HepG2 (cell line): ENCODE measurements around the gene GRIK4. TPM values are rescaled to one million over a fixed set of nuclear protein-coding genes. Genes with fewer than 3 reads are reported as not detected.
A peak's percentile ranks its signal among the peaks of the same experiment; 100 is the strongest.
"Not testable (repeated sequence)": the region's sequence is repeated elsewhere in the genome, so short reads cannot be mapped to it uniquely, and the experiment has no call there.

Experiments used
- ATAC-seq: fragments of 200-7000 bp; cut with Tn5 transposase; 3 replicates; pipeline ENCODE4 v1.9.1; 2020; ENCODE audit warnings: mild to moderate bottlenecking, moderate library complexity
- BruUV-seq: library from RNA; stranded (reverse); fragments of 400-500 nt; replicated peaks from 2 replicates; lab custom pipeline; 2021; lab: Mats Ljungman, UMichigan
- CTCF ChIA-PET: fragments of 300-600 bp; formaldehyde crosslinking; extraction: SDS; loops from one replicate; lab custom pipeline; 2021; ENCODE audit warnings: low total read pairs, inconsistent platforms, low intra/inter-chr PET ratio; lab: Yijun Ruan, JAX
- POLR2A ChIA-PET: fragments of 350-600 bp; sonication (Branson Sonifier 250); formaldehyde crosslinking; loops from one replicate; lab custom pipeline; 2020; ENCODE audit warnings: antibody characterized with exemption, inconsistent platforms; lab: Yijun Ruan, JAX
- DNase-seq: peaks from one replicate; pipeline ENCODE4 v3.0.0-alpha.2; 2015; ENCODE audit warnings: low spot score
- FAIRE-seq: peaks from 3 replicates; lab custom pipeline; 2011; peaks lifted over from hg19 to GRCh38; lab: Jason Lieb, UNC
- H2AFZ ChIP-seq: one replicate; pipeline ENCODE4 v1.6.1; 2011; ENCODE audit warnings: low read length, inconsistent platforms
- H3K27ac ChIP-seq: fragments of 300-600 bp; 3 replicates; pipeline ENCODE4 v1.8.0; 2011; ENCODE audit warnings: mixed run types, mild to moderate bottlenecking, mixed read lengths, low read length, inconsistent platforms; ENCODE audit not compliant: insufficient read depth; ENCODE audit errors: extremely low read length
- H3K27me3 ChIP-seq, 2 experiments: fragments of 200-600 bp in 1 of 2; 2 replicates in 1 of 2; 3 replicates in 1 of 2; pipeline versions ENCODE4 v1.6.0 to v1.8.0; 2011; ENCODE audit warnings: low read length in 2 of 2, mild to moderate bottlenecking in 2 of 2, moderate library complexity in 2 of 2, inconsistent platforms in 1 of 2; ENCODE audit not compliant: insufficient read depth in 2 of 2, control insufficient read depth in 1 of 2
- H3K36me3 ChIP-seq, 2 experiments: fragments of 200-600 bp in 1 of 2; replicated peaks in 1 of 2; 2 replicates in 1 of 2; 3 replicates in 1 of 2; pipeline versions ENCODE4 v1.5.1 to v1.8.0; 2011; ENCODE audit warnings: low read length in 2 of 2, inconsistent platforms in 1 of 2; ENCODE audit not compliant: insufficient read depth in 2 of 2, control insufficient read depth in 1 of 2
- H3K4me1 ChIP-seq: 2 replicates; pipeline ENCODE4 v1.5.1; 2012; ENCODE audit warnings: low read length, inconsistent platforms; ENCODE audit not compliant: insufficient read depth
- H3K4me2 ChIP-seq: 2 replicates; pipeline ENCODE4 v1.6.0; 2011; ENCODE audit warnings: low read depth, low read length, inconsistent platforms
- H3K4me3 ChIP-seq, 3 experiments: fragments of 200-600 bp in 1 of 3; sonication (generic), shearing (Covaris generic) in 1 of 3; replicated peaks in 1 of 3; 2 replicates each; pipeline ENCODE4 v1.5.1; 2011 to 2016; ENCODE audit warnings: low read length in 3 of 3, inconsistent platforms in 2 of 3, low read depth in 2 of 3, mild to moderate bottlenecking in 2 of 3, control low read depth in 1 of 3, mixed read lengths in 1 of 3; ENCODE audit not compliant: insufficient read depth in 1 of 3
- H3K79me2 ChIP-seq: one replicate; pipeline ENCODE4 v1.6.1; 2011; ENCODE audit warnings: low read length, inconsistent platforms; ENCODE audit not compliant: insufficient read depth
- H3K9ac ChIP-seq: 2 replicates; pipeline ENCODE4 v1.6.0; 2011; ENCODE audit warnings: mild to moderate bottlenecking, low read depth, low read length, inconsistent platforms; ENCODE audit not compliant: insufficient read depth
- H3K9me3 ChIP-seq: 2 replicates; pipeline ENCODE4 v1.5.1; 2012; ENCODE audit warnings: mild to moderate bottlenecking, low read length
- H4K20me1 ChIP-seq: 2 replicates; pipeline ENCODE4 v1.6.0; 2011; ENCODE audit warnings: inconsistent platforms, mild to moderate bottlenecking, low read length, moderate library complexity; ENCODE audit not compliant: insufficient read depth
- CEBPB ChIP-seq: IDR thresholded peaks from 2 replicates; pipeline ENCODE4 v1.6.1; 2011; ENCODE audit warnings: low read depth, low read length, improper control_type of control experiment, borderline replicate concordance
- KMT2A ChIP-seq: sonication (generic); formaldehyde crosslinking; IDR thresholded peaks from 2 replicates; pipeline ENCODE4 v1.4.0; 2020; ENCODE audit warnings: missing genetic modification reagents
- NFIB ChIP-seq: sonication (generic); formaldehyde crosslinking; IDR thresholded peaks from 2 replicates; pipeline ENCODE4 v1.9.0; 2021; ENCODE audit warnings: missing genetic modification reagents, mild to moderate bottlenecking, borderline replicate concordance
- SRSF9 ChIP-seq: fragments of 200-400 bp; formaldehyde crosslinking; IDR thresholded peaks from 2 replicates; pipeline ENCODE4 v1.6.1; 2018; ENCODE audit warnings: borderline replicate concordance, mild to moderate bottlenecking, low read depth, low read length; ENCODE audit not compliant: insufficient read depth, poor library complexity, severe bottlenecking
- ZNF251 ChIP-seq: sonication (generic); formaldehyde crosslinking; IDR thresholded peaks from 2 replicates; pipeline ENCODE4 v1.9.0; 2021; ENCODE audit warnings: mild to moderate bottlenecking, missing genetic modification reagents
- WGBS: methylation state at CpG from one replicate; pipeline ENCODE4 v1.1.6; 2017; ENCODE audit warnings: low lambda C conversion rate; 5-methylcytosine and 5-hydroxymethylcytosine counted together
- in situ Hi-C: cut with HindIII; loops from 2 replicates; pipeline ENCODE4 v1.10.0; 2017; ENCODE audit warnings: low pct_unique_long_range_greater_than_20kb; ENCODE audit not compliant: extremely low pct_ligation_motif_present
- intact Hi-C: fragments of 100-400 bp; cut with micrococcal nuclease; formaldehyde crosslinking; loops from one replicate; pipeline ENCODE4 v1.10.0; 2022; ENCODE audit not compliant: unreplicated experiment
- polyA plus RNA-seq, 8 experiments: library from polyadenylated mRNA; depleted of rRNA in 3 of 8; stranded (reverse) in 7 of 8; unstranded in 1 of 8; fragments of >200 nt; fragmentation: Illumina TruSeq in 4 of 8; extraction: Trizol in 4 of 8; gene quantifications; 2 replicates each; pipeline versions ENCODE4 v1.2.1 to v1.2.3, GENCODE V29; 2011 to 2016; ENCODE audit warnings: low read depth in 4 of 8, missing spikeins in 1 of 8, mixed read lengths in 1 of 8; ENCODE audit not compliant: insufficient read depth in 1 of 8
- total RNA-seq, 5 experiments: library from RNA; depleted of rRNA; stranded (reverse); fragments of >200 nt; fragmentation: Illumina TruSeq; extraction: Trizol; gene quantifications; 2 replicates each; pipeline ENCODE4 v1.2.3, GENCODE V29; 2016; ENCODE audit warnings: low read depth in 1 of 5

GRIK4 gene
- total and polyA plus RNA-seq, 2 of the 13 experiments (the other 11 are each of a cell fraction or from before 2014, with no cell fraction given) = 0.04 to 0.07 TPM

DNA sequence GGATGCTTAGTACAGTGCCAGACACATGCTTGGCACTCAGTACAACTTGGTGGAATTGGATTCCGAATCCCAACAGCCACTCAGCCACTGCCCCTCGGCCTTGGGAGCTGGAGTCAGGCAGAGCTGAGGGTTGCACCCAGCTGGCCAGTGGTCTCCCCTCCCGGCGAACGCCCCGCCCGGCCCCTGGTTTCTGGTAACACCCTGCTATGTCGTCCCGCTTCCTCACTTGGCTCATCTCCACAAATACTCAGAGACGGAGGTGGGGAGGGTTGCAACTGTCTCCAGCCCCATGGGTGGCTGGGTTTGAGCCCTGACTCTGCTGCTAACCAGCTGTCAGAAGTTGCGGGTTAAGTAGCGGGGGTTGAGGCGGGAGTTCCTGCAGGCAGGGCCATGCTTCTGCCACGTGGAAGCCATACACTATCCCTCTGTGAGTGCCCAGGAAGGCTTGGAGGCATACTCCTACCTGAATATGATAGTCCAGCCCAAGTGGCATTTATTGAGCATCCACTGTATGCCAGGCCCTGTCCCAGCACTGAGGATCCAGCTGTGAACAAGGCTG lies 67.1 kb downstream of the GRIK4 start (continued):
- TF ChIP-seq SRSF9 (no peak), NFIB (CRISPR knock-in tag) (no peak)

DNA sequence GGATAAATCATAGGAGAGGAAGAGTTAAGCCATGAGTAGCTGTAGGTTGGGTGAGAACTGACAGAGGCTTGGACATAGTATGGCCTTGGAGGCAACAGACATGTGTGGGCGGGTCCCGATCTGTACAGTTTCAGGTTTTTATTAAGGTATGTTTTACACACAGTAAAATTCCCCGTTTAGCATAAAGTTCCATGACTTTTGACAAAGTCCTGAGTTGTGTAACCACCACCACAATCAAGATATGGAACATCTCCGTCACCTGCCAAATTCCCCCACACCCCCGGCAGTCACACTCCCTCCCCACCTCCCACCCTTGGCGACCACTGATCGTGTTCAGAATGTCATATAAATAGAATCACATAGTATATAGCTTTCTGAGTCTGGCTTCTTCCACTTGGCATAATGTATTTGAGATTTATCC lies 68.1 kb downstream of the GRIK4 start:
- Histone ChIP-seq H3K36me3 (no peaks in the 10 kb centered on the region), H2AFZ (no peak overlapping the region), H3K9ac (no peak overlapping the region), H3K4me1 (no peaks in the 10 kb centered on the region), H3K4me3 (no peak overlapping the region), H3K79me2 (no peaks in the 10 kb centered on the region), H3K4me2 (no peak overlapping the region), H3K9me3 (no peaks in the 10 kb centered on the region), H4K20me1 (no peaks in the 10 kb centered on the region), H3K27ac (no peak overlapping the region), H3K27me3 (0 out of 5 replicates have a peak, but pooled peaks cover 0 to 5% of the 10 kb centered on the region in 2 experiments)
- in situ Hi-C loops = no loop called here
- FAIRE-seq (no peak), DNase-seq (no peak), ATAC-seq (no peak)
- POLR2A ChIA-PET = no interaction called here
- 57% methylated on average over 7 of the region's 7 CpGs for WGBS
- CTCF ChIA-PET = no interaction called here
- no peak for TF ChIP-seq ZNF251
- intact Hi-C loops = no loop called here
- BruUV-seq = no TSS peak

DNA sequence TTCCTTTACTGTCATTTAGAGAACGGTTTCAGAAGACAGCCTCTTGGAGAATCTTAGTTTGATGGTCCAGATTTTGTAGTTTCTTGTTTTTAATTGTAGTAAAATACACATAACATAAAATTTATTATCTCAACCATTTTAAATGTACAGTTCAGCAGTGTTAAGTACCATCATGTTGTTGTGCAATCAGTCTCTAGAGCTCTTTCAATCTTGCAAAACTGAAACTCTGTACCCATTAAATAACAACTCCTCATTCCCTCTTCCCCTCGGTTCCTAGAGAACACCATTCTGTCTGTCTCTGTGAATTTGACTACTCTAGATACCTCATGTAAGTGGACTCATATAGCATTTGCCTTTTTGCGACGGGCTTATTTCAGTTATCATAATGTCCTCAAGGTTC lies 69.8 kb downstream of the GRIK4 start:
- FAIRE-seq = no peak
- no peak overlapping the region for H3K4me3 ChIP-seq
- no peak overlapping the region for H3K4me2 ChIP-seq
- H3K27ac ChIP-seq = no peak overlapping the region
- in situ Hi-C loops = no loop called here
- no peaks in the 10 kb centered on the region for H4K20me1 ChIP-seq
- no peak for TF ChIP-seq KMT2A (CRISPR knock-in tag)
- TF ChIP-seq CEBPB = peak; percentile 78
- H2AFZ ChIP-seq = no peak overlapping the region
- 0 out of 5 replicates have a peak, but pooled peaks cover 0 to 5% of the 10 kb centered on the region in 2 experiments for H3K27me3 ChIP-seq
- H3K36me3 ChIP-seq = no peaks in the 10 kb centered on the region
- no peak for ATAC-seq
- H3K9ac ChIP-seq = no peak overlapping the region
- no peak for DNase-seq
- intact Hi-C loops = no loop called here
- H3K79me2 ChIP-seq = no peaks in the 10 kb centered on the region
- 47% methylated on average over 4 of the region's 4 CpGs for WGBS
- no TSS peak for BruUV-seq
- H3K9me3 ChIP-seq = no peaks in the 10 kb centered on the region
- ChIA-PET CTCF (no interaction called here), POLR2A (no interaction called here)
- H3K4me1 ChIP-seq = no peaks in the 10 kb centered on the region

DNA sequence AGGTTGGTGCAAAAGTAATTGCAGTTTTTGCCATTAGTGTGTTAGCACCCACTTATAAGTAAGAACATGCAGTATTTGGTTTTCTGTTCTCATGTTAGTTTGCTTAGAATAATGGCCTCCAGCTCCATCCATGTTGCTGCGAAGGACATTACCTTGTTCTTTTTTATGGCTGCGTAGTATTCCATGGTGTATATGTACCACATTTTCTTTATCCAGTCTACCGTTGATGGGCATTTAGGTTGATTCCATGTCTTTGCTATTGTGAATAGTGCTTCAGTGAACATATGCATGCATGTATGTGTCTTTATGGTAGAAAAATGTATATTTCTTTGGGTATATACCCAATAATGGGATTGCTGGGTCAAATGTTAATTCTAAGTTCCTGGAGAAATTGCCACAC lies 71.0 kb downstream of the GRIK4 start:
- H4K20me1 ChIP-seq, H3K9ac ChIP-seq, POLR2A ChIA-PET, H2AFZ ChIP-seq, BruUV-seq, H3K4me2 ChIP-seq, in situ Hi-C loops, H3K4me1 ChIP-seq, CTCF ChIA-PET, DNase-seq, H3K27ac ChIP-seq, H3K9me3 ChIP-seq, H3K36me3 ChIP-seq, ATAC-seq, FAIRE-seq, H3K4me3 ChIP-seq, intact Hi-C loops, H3K79me2 ChIP-seq: not testable (repeated sequence)
- peaks cover 2 to 14% of the 10 kb centered on the region in 2 experiments; a peak in 2 of 5 replicates for H3K27me3 ChIP-seq
- 67% methylated on average over 3 of the region's 3 CpGs for WGBS
